Stomach (tissue), 9 donors: Measurements from ENCODE around the gene OAF. TPM values are rescaled to one million over a fixed set of nuclear protein-coding genes. Genes with fewer than 3 reads are reported as not detected.

Source experiments
- DNase-seq, 2 donors: peaks; one replicate each; pipeline versions ENCODE4 v3.0.0 to v3.0.0-alpha.2; 2013 to 2019
- H3K27ac ChIP-seq, 5 donors: fragments of 200-600 bp in 4 of 5; sonication (generic) in 4 of 5; one replicate each; pipeline ENCODE4 v1.5.1; 2013 to 2019; ENCODE audit warnings: mild to moderate bottlenecking in 1 of 5, moderate library complexity in 1 of 5
- H3K27me3 ChIP-seq, 3 donors: fragments of 200-600 bp; sonication (generic); one replicate each; pipeline ENCODE4 v1.5.1; 2017 to 2019; ENCODE audit warnings: mixed run types in 1 of 3
- H3K36me3 ChIP-seq, 4 donors: fragments of 200-600 bp; sonication (generic); 1 replicate in 3 of 4; 2 replicates in 1 of 4; pipeline ENCODE4 v1.5.1; 2016 to 2019
- H3K4me1 ChIP-seq, 4 donors: fragments of 200-600 bp; sonication (generic); one replicate each; pipeline ENCODE4 v1.5.1; 2016 to 2019
- H3K4me3 ChIP-seq, 4 donors: fragments of 200-600 bp; sonication (generic) in 3 of 4; one replicate each; pipeline ENCODE4 v1.5.1; 2016 to 2019; ENCODE audit warnings: mild to moderate bottlenecking in 1 of 4
- H3K9me3 ChIP-seq, 4 donors: fragments of 200-600 bp; sonication (generic); one replicate each; pipeline ENCODE4 v1.5.1; 2016 to 2019
- CTCF ChIP-seq, 7 experiments: fragments of 450-650 bp in 4 of 7; fragments of 200-600 bp in 3 of 7; sonication (generic) in 3 of 7; IDR thresholded peaks; one replicate each; pipeline ENCODE4 v1.5.1; 2016 to 2019; ENCODE audit warnings: antibody characterized with exemption in 7 of 7, control low read depth in 2 of 7, mild to moderate bottlenecking in 1 of 7
- EP300 ChIP-seq: sonication (generic); formaldehyde crosslinking; IDR thresholded peaks from one replicate; pipeline ENCODE4 v1.6.1; 2017; ENCODE audit warnings: antibody characterized with exemption
- POLR2A ChIP-seq, 4 donors: fragments of 450-650 bp; IDR thresholded peaks; one replicate each; pipeline ENCODE4 v1.6.1; 2016; ENCODE audit warnings: antibody characterized with exemption in 4 of 4, control low read depth in 2 of 4, mild to moderate bottlenecking in 1 of 4, moderate library complexity in 1 of 4
- POLR2AphosphoS5 ChIP-seq, 3 donors: sonication (generic); formaldehyde crosslinking; IDR thresholded peaks; one replicate each; pipeline ENCODE4 v1.6.1; 2016; ENCODE audit warnings: antibody characterized with exemption in 3 of 3
- WGBS, 5 donors: extraction: QIAGEN DNeasy Blood & Tissue Kit in 3 of 5; methylation state at CpG; one replicate each; pipeline versions ENCODE4 v1.1.5 to v1.1.7; 2013 to 2018; 5-methylcytosine and 5-hydroxymethylcytosine counted together
- intact Hi-C: fragments of 100-400 bp; cut with DNase I; formaldehyde crosslinking; loops from one replicate; pipeline ENCODE4 v1.15.1; 2023; ENCODE audit warnings: low total_unique reads
- polyA plus RNA-seq, 3 donors: library from polyadenylated mRNA; stranded (reverse); fragments of 200-250 nt; gene quantifications; one replicate each; pipeline ENCODE4 v1.2.3, GENCODE V29; 2013
- total RNA-seq, 5 donors: library from RNA; depleted of rRNA; stranded (reverse); fragments of >200 nt; gene quantifications; one replicate each; pipeline versions ENCODE4 v1.1.0 to v1.2.3, GENCODE V29; 2014 to 2016
- donor health status: healthy with polysubstance abuse.
- donor health status: Bipolar disorder and iron deficiency.
- donor health status: healthy.

Gene OAF
- total and polyA plus RNA-seq, 8 donors = 17.1 to 380 (median 30.4) TPM

DNA sequence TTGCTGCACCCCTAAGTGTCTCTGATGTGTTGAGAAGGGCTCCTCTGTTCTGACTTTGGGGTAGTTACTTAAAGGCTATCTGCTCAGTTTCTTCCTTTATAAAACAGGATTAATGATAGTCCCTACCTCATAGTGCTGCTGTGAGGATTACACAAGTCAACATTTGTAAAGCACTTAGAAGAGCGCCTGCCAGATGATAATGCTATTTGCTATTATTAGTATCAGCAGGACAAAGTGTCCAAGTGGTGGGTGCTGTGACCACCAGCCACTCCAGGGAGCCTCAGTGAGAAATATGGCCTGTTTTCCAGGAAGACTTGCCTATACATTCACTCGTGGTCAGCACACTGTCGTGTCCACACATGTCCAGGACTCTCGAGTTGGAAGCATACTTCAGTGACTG, 45.3 kb downstream of the OAF start:
- no peaks in the 10 kb centered on the region for H3K36me3 ChIP-seq
- intact Hi-C loops = no loop called here
- H3K27me3 ChIP-seq = peaks cover 0 to 85% (median 38%) of the 10 kb centered on the region in 3 donors
- H3K27ac ChIP-seq = no peak overlapping the region
- no peak for DNase-seq
- H3K4me1 ChIP-seq = peaks cover 7 to 16% (median 12%) of the 10 kb centered on the region in 4 donors
- 37 to 66% (median 53%) methylated on average over 4 of the region's 4 CpGs for WGBS, 5 donors
- H3K9me3 ChIP-seq = no peaks in the 10 kb centered on the region
- no peak for TF ChIP-seq POLR2A (IDR thresholded peaks at IDR 0.05)
- TF ChIP-seq POLR2AphosphoS5 (IDR thresholded peaks at IDR 0.05) = no peak
- no peak for TF ChIP-seq EP300
- no peak for TF ChIP-seq CTCF (IDR thresholded peaks at IDR 0.05)
- no peak overlapping the region for H3K4me3 ChIP-seq

DNA sequence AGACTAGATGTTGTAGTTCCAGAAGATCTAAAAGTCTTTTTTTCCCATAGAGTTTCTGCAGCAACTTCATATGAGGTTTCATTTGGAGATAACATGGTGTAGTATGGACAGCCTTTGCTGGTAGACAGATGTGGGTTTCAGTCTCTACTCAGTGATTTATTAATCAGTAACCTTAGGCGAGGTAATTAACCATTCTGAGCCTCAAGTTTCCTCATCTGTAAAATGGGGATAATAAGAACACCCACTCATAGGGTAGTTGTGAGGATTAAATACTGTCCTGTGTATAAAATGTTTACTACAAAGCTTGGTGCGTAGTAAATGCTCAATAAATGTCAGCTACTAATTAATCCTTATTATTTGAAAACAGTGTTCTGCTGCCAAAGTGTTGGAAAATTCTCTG, 45.9 kb downstream of the OAF start:
- 72 to 89% (median 80%) methylated on average over 2 of the region's 2 CpGs for WGBS, 5 donors
- peaks cover 0 to 80% (median 38%) of the 10 kb centered on the region in 3 donors for H3K27me3 ChIP-seq

DNA sequence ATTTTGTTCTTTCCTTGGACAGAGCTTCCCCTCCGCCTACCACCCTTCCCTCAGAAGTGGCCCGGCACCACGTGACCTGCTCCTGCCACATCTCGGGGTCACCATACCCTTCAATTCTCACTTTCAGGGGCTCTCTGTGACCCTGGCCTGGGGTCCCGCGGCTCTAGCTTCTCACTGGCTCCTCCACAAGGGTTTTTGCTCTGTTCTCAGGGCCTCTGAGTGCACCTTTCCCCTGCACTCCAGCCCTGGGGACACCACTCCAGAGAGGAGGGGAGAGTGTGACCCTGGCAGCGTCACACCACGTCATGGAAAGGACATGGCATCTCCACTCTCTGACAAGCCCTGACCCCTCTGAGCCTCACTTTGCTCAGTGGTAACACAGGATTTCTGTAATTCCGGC, 46.5 kb downstream of the OAF start:
- peaks cover 0 to 74% (median 38%) of the 10 kb centered on the region in 3 donors for H3K27me3 ChIP-seq
- no peak overlapping the region for H3K27ac ChIP-seq
- 83 to 89% (median 85%) methylated on average over 8 to 9 of the region's 9 CpGs for WGBS, 5 donors
- peaks cover 7 to 16% (median 12%) of the 10 kb centered on the region in 4 donors for H3K4me1 ChIP-seq
- intact Hi-C loops = no loop called here
- H3K36me3 ChIP-seq = no peaks in the 10 kb centered on the region
- H3K9me3 ChIP-seq = no peaks in the 10 kb centered on the region
- H3K4me3 ChIP-seq = no peak overlapping the region
- no peak for DNase-seq
- TF ChIP-seq EP300 = no peak
- no peak for TF ChIP-seq POLR2A (IDR thresholded peaks at IDR 0.05)
- TF ChIP-seq POLR2AphosphoS5 (IDR thresholded peaks at IDR 0.05) = no peak
- no peak for TF ChIP-seq CTCF (IDR thresholded peaks at IDR 0.05)

More for the DNA sequence above, 45.9 kb downstream of the OAF start:
- intact Hi-C loops = no loop called here
- no peak for DNase-seq
- H3K4me3 ChIP-seq = no peak overlapping the region
- peaks cover 7 to 16% (median 12%) of the 10 kb centered on the region in 4 donors for H3K4me1 ChIP-seq
- H3K27ac ChIP-seq = no peak overlapping the region
- TF ChIP-seq POLR2A (IDR thresholded peaks at IDR 0.05) (no peak), CTCF (IDR thresholded peaks at IDR 0.05) (no peak), EP300 (no peak), POLR2AphosphoS5 (IDR thresholded peaks at IDR 0.05) (no peak)
- no peaks in the 10 kb centered on the region for H3K9me3 ChIP-seq
- no peaks in the 10 kb centered on the region for H3K36me3 ChIP-seq

- Histone ChIP-seq H3K27ac (no peak overlapping the region), H3K4me3 (no peak overlapping the region), H3K9me3 (no peaks in the 10 kb centered on the region), H3K36me3 (no peaks in the 10 kb centered on the region), H3K4me1 (peaks cover 7 to 16% (median 12%) of the 10 kb centered on the region in 4 donors), H3K27me3 (peaks cover 0 to 61% (median 38%) of the 10 kb centered on the region in 3 donors)
- no peak for DNase-seq
- intact Hi-C loops = no loop called here
- no peak for TF ChIP-seq CTCF (IDR thresholded peaks at IDR 0.05)
- no peak for TF ChIP-seq EP300
- TF ChIP-seq POLR2AphosphoS5 (IDR thresholded peaks at IDR 0.05) = no peak
- TF ChIP-seq POLR2A (IDR thresholded peaks at IDR 0.05) = no peak
- WGBS, 5 donors = 73 to 93% (median 89%) methylated on average over 3 of the region's 3 CpGs
Observed at GRCh38 chr11:120258661-120259060, 47.8 kb downstream of the OAF start.
